HAP-1 (cell line): ENCODE data around the gene RALGPS1.

Source experiments
- DNase-seq, 2 experiments: peaks; one replicate each; pipeline ENCODE4 v3.0.0-alpha.2; 2016 to 2020; ENCODE audit warnings: low spot score in 2 of 2
- H3K27me3 ChIP-seq: fragments of 250-450 bp; sonication (Bioruptor Pico); 2 replicates; pipeline ENCODE4 v1.5.1; 2020; ENCODE audit warnings: low read depth, mild to moderate bottlenecking, moderate library complexity
- H3K36me3 ChIP-seq: fragments of 250-450 bp; sonication (Bioruptor Pico); replicated peaks from 2 replicates; pipeline ENCODE4 v1.5.1; 2020; ENCODE audit warnings: mild to moderate bottlenecking
- H3K4me1 ChIP-seq: fragments of 250-450 bp; sonication (Bioruptor Pico); 2 replicates; pipeline ENCODE4 v1.5.1; 2020; ENCODE audit warnings: mild to moderate bottlenecking
- H3K4me3 ChIP-seq: fragments of 250-450 bp; sonication (Bioruptor Pico); 2 replicates; pipeline ENCODE4 v1.5.1; 2020; ENCODE audit warnings: mild to moderate bottlenecking, moderate library complexity
- H3K9me3 ChIP-seq: fragments of 250-450 bp; sonication (Bioruptor Pico); 2 replicates; pipeline ENCODE4 v1.5.1; 2020; ENCODE audit warnings: mild to moderate bottlenecking, moderate library complexity
- in situ Hi-C: fragments of 300-500 bp; cut with MboI; formaldehyde crosslinking; loops from 3 replicates; pipeline ENCODE4 v1.14.3; 2020; ENCODE audit warnings: low sequenced_read_pairs, inconsistent platforms, mixed read lengths

Gene RALGPS1

DNA sequence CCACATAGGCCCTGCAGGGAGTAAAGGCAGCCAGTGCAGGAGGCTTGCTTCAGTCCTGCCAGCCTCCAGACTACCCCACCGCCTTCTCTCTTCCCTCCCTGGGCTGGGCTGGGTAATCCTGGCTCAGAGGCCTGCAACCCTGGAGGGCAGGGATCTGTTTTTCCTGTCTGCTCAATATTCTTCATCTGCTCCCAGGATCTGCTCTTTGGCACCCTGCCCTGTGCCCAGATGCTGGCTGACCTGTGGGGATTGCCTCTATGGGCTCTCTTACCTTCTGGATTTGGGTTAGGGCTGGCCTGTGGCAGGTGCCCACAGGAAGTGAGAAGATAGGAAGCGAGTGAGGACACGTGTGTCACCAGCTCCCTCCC lies 215.1 kb downstream of the RALGPS1 start:
- Histone ChIP-seq H3K9me3 (no peaks in the 10 kb centered on the region), H3K36me3 (no peaks in the 10 kb centered on the region), H3K4me3 (no peak overlapping the region), H3K4me1 (no peaks in the 10 kb centered on the region), H3K27me3 (no peaks in the 10 kb centered on the region)
- in situ Hi-C loops, result no loop called here
- no peak for DNase-seq

- no peak for DNase-seq
- no peaks in the 10 kb centered on the region for H3K9me3 ChIP-seq
- H3K4me3 ChIP-seq, result no peak overlapping the region
- in situ Hi-C loops, result no loop called here
- H3K27me3 ChIP-seq, result no peaks in the 10 kb centered on the region
- no peaks in the 10 kb centered on the region for H3K36me3 ChIP-seq
- no peaks in the 10 kb centered on the region for H3K4me1 ChIP-seq
These were observed 215.7 kb downstream of the RALGPS1 start for GRCh38 chr9:127130235-127130634.

DNA sequence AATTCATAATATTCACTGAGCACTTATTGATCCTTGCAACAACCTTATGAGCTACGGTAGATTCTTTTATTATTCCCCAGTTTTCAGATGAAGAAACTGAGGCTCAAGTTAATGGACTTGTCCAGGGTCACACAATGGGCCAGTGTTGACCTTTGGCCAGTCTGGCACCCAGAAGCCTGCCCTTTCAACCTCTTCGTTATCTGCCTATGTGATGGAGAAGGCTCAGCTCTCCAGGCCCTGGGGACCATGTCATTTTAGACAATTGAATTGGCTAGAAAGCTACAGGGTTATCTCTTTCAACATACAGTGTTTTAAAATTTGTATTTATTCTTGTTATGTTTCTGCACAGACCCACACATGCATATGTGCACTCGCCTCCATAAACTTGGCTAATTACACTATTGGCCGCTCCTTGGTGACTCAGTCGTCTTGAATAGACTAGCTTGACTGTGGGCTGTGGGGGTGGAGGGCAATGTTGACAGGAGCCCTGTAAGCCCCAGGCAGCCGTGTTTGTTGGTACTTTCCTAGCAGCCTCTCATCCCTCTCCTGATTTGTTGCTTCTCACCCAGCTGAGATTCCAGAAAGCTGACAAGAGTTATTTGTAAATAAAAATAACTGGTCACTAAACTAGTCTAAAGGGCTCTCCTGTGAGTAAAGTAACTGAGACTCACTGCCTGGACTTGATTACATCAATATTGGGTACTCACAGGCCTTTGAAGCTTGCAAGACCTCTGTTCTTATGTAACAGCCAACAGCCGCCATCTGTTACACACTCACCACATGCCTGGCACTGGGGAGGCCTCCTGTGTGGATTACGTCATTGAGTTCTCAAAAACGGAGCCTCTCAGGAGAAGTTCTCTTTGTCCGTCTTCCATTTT lies 216.3 kb downstream of the RALGPS1 start:
- in situ Hi-C loops, result no loop called here
- no peaks in the 10 kb centered on the region for H3K27me3 ChIP-seq
- no peak overlapping the region for H3K4me3 ChIP-seq
- no peaks in the 10 kb centered on the region for H3K36me3 ChIP-seq
- H3K9me3 ChIP-seq, result no peaks in the 10 kb centered on the region
- H3K4me1 ChIP-seq, result no peaks in the 10 kb centered on the region
- no peak for DNase-seq

DNA sequence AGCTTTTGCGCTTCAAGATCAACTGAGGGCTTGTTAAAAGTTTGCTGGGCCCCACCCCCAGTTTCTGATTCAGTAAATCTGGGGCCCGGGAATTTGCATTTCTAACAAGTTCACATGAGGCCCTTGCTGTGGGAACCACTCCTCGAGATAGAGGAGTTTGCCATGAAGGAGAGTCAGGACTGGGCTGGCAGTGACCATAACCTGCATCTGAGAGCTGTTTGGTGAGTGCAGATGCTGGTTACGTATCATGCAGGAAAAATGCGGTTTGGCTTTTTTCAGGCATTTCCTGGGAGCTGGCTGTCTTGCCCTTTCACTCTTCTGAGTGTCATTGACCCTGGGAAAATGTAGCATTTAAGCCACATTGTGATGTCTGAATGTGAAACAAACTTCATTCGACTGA lies 217.3 kb downstream of the RALGPS1 start:
- Histone ChIP-seq H3K9me3 (no peaks in the 10 kb centered on the region), H3K4me3 (no peak overlapping the region), H3K4me1 (no peaks in the 10 kb centered on the region), H3K36me3 (no peaks in the 10 kb centered on the region), H3K27me3 (no peaks in the 10 kb centered on the region)
- no peak for DNase-seq
- in situ Hi-C loops, result no loop called here

DNA sequence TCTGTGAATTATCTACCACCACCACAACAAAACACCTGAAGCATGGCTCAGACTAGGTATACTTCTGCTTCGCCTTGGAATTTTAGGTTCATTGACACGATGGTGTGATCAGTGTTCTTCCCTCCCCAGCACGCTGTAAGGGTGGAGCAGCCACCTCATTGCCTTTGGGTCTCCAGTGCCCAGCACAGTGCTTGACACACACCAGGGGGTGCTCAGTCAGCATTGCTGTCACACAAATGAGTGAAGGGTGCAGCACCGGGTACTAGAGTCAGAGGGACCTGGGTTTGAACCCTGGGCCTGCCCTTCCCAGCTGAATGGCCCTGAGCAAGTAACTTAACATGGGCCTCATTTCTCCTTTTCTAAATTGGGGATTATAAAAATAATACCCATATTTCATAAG lies 217.8 kb downstream of the RALGPS1 start:
- Histone ChIP-seq H3K27me3 (no peaks in the 10 kb centered on the region), H3K9me3 (no peaks in the 10 kb centered on the region), H3K4me3 (no peak overlapping the region), H3K36me3 (no peaks in the 10 kb centered on the region), H3K4me1 (no peaks in the 10 kb centered on the region)
- in situ Hi-C loops, result no loop called here
- no peak for DNase-seq

DNA sequence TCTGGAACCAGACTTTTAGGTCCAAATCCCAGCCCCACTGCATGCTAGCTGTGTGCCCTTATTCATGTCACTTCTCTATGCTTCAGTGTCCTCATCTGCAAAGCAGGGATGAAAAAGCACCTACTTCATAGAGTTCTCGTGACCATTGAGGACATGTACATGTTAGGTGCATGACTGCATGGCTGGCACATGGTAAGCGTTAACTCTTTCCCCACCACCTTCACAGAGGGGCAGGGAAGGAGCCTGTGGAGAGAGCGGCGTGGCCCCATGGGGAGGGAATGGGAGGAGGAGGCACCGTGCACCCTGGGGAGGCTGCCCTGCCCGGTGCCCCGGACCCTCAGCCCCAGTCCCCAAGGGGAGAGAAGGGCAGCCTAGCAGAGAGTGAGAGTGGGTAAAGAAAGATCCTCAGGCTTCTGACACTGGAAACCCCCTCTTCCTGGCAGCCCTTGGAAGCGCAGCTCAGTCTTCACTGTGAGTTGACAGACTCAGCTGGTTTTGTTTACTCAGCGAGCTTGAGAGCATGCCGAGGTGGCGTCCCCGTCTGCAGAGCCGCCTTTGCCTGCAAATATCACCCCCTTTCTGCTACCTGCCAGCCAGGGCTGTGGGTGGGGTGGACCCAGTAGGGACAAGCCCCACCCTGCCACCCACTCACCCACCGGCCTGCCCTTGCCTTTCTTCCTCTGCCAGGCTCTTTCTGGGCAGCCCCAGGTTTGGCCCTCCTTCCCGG lies 218.5 kb downstream of the RALGPS1 start:
- Histone ChIP-seq H3K4me1 (no peaks in the 10 kb centered on the region), H3K9me3 (no peaks in the 10 kb centered on the region), H3K36me3 (no peaks in the 10 kb centered on the region), H3K27me3 (no peaks in the 10 kb centered on the region), H3K4me3 (no peak overlapping the region)
- in situ Hi-C loops, result no loop called here
- no peak for DNase-seq

- DNase-seq, result no peak
- H3K9me3 ChIP-seq, result no peaks in the 10 kb centered on the region
- H3K36me3 ChIP-seq, result no peaks in the 10 kb centered on the region
- H3K4me1 ChIP-seq, result no peaks in the 10 kb centered on the region
- H3K27me3 ChIP-seq, result no peaks in the 10 kb centered on the region
- in situ Hi-C loops, result no loop called here
- no peak overlapping the region for H3K4me3 ChIP-seq
These were observed 219.2 kb downstream of the RALGPS1 start for GRCh38 chr9:127133739-127134167.

DNA sequence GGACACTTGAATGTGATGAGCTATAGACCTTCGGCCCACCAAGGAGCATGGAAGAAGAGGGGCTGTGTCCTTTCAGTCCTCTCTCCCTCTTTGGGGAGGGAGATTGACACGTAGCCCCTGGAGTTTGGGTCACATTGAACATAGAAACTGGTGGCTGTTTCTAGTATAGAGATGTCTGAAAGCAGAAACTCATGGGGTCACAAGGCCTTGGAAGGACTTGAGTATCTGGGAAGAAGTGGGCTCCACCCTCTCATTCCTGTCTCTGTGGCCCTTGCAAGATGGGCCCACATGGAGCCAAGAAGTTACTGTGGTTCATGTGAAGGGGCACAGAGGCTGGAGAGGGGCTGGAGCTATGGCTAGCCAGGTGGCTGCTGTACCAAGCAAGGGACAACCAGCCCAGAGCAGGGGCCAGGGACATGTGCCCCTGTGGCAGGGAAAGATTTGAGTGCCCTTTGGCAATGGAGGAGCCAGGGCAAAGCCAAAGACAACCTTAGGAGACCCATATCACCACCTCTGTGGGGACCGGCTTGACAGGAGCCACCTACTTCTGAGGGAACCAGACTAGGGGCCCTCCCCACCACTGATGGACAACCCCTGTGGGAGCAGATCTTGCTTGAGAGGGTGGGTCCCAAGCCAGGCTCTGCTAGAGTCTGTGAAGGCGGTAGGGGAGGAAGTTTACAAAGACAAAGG lies 220.6 kb downstream of the RALGPS1 start:
- in situ Hi-C loops, result no loop called here
- Histone ChIP-seq H3K27me3 (no peaks in the 10 kb centered on the region), H3K9me3 (no peaks in the 10 kb centered on the region), H3K4me1 (no peaks in the 10 kb centered on the region), H3K36me3 (no peaks in the 10 kb centered on the region), H3K4me3 (no peak overlapping the region)
- no peak for DNase-seq

GRCh38 chr9:127136081-127136879 lies 221.7 kb downstream of the RALGPS1 start:
- Histone ChIP-seq H3K4me1 (no peaks in the 10 kb centered on the region), H3K9me3 (no peaks in the 10 kb centered on the region), H3K36me3 (no peaks in the 10 kb centered on the region), H3K27me3 (no peaks in the 10 kb centered on the region), H3K4me3 (no peak overlapping the region)
- in situ Hi-C loops, result no loop called here
- DNase-seq, result no peak

GRCh38 chr9:127136880-127137639 lies 222.5 kb downstream of the RALGPS1 start:
- in situ Hi-C loops, result no loop called here
- H3K36me3 ChIP-seq, result no peaks in the 10 kb centered on the region
- H3K9me3 ChIP-seq, result no peaks in the 10 kb centered on the region
- H3K27me3 ChIP-seq, result no peaks in the 10 kb centered on the region
- no peak for DNase-seq
- no peak overlapping the region for H3K4me3 ChIP-seq
- no peaks in the 10 kb centered on the region for H3K4me1 ChIP-seq

- no peaks in the 10 kb centered on the region for H3K36me3 ChIP-seq
- H3K4me1 ChIP-seq, result no peaks in the 10 kb centered on the region
- in situ Hi-C loops, result no loop called here
- no peaks in the 10 kb centered on the region for H3K27me3 ChIP-seq
- H3K4me3 ChIP-seq, result no peak overlapping the region
- no peak for DNase-seq
- H3K9me3 ChIP-seq, result no peaks in the 10 kb centered on the region
These were observed 223.2 kb downstream of the RALGPS1 start for GRCh38 chr9:127137640-127138360.

GRCh38 chr9:127138444-127138843 lies 223.9 kb downstream of the RALGPS1 start:
- in situ Hi-C loops, result no loop called here
- H3K4me3 ChIP-seq, result no peak overlapping the region
- H3K4me1 ChIP-seq, result no peaks in the 10 kb centered on the region
- peak in 1 of 2 experiments; percentile 1 for DNase-seq
- H3K36me3 ChIP-seq, result no peaks in the 10 kb centered on the region
- no peaks in the 10 kb centered on the region for H3K27me3 ChIP-seq
- no peaks in the 10 kb centered on the region for H3K9me3 ChIP-seq
